HepG2 (cell line): ENCODE data around the gene GSTM1. TPM values are rescaled to one million over a fixed set of nuclear protein-coding genes. Genes with fewer than 3 reads are reported as not detected.
"Not testable (repeated sequence)": the region's sequence is repeated elsewhere in the genome, so short reads cannot be mapped to it uniquely, and the experiment has no call there.

Experiments used
- ATAC-seq: fragments of 200-7000 bp; cut with Tn5 transposase; 3 replicates; pipeline ENCODE4 v1.9.1; 2020; ENCODE audit warnings: mild to moderate bottlenecking, moderate library complexity
- BruUV-seq: library from RNA; stranded (reverse); fragments of 400-500 nt; replicated peaks from 2 replicates; lab custom pipeline; 2021; lab: Mats Ljungman, UMichigan
- CTCF ChIA-PET: fragments of 300-600 bp; formaldehyde crosslinking; extraction: SDS; loops from one replicate; lab custom pipeline; 2021; ENCODE audit warnings: low total read pairs, inconsistent platforms, low intra/inter-chr PET ratio; lab: Yijun Ruan, JAX
- POLR2A ChIA-PET: fragments of 350-600 bp; sonication (Branson Sonifier 250); formaldehyde crosslinking; loops from one replicate; lab custom pipeline; 2020; ENCODE audit warnings: antibody characterized with exemption, inconsistent platforms; lab: Yijun Ruan, JAX
- DNase-seq: peaks from one replicate; pipeline ENCODE4 v3.0.0-alpha.2; 2015; ENCODE audit warnings: low spot score
- FAIRE-seq: peaks from 3 replicates; lab custom pipeline; 2011; peaks lifted over from hg19 to GRCh38; lab: Jason Lieb, UNC
- H2AFZ ChIP-seq: one replicate; pipeline ENCODE4 v1.6.1; 2011; ENCODE audit warnings: low read length, inconsistent platforms
- H3K27ac ChIP-seq: fragments of 300-600 bp; 3 replicates; pipeline ENCODE4 v1.8.0; 2011; ENCODE audit warnings: mixed run types, mild to moderate bottlenecking, mixed read lengths, low read length, inconsistent platforms; ENCODE audit not compliant: insufficient read depth; ENCODE audit errors: extremely low read length
- H3K27me3 ChIP-seq, 2 experiments: fragments of 200-600 bp in 1 of 2; 2 replicates in 1 of 2; 3 replicates in 1 of 2; pipeline versions ENCODE4 v1.6.0 to v1.8.0; 2011; ENCODE audit warnings: low read length in 2 of 2, mild to moderate bottlenecking in 2 of 2, moderate library complexity in 2 of 2, inconsistent platforms in 1 of 2; ENCODE audit not compliant: insufficient read depth in 2 of 2, control insufficient read depth in 1 of 2
- H3K36me3 ChIP-seq, 2 experiments: fragments of 200-600 bp in 1 of 2; replicated peaks in 1 of 2; 2 replicates in 1 of 2; 3 replicates in 1 of 2; pipeline versions ENCODE4 v1.5.1 to v1.8.0; 2011; ENCODE audit warnings: low read length in 2 of 2, inconsistent platforms in 1 of 2; ENCODE audit not compliant: insufficient read depth in 2 of 2, control insufficient read depth in 1 of 2
- H3K4me1 ChIP-seq: 2 replicates; pipeline ENCODE4 v1.5.1; 2012; ENCODE audit warnings: low read length, inconsistent platforms; ENCODE audit not compliant: insufficient read depth
- H3K4me2 ChIP-seq: 2 replicates; pipeline ENCODE4 v1.6.0; 2011; ENCODE audit warnings: low read depth, low read length, inconsistent platforms
- H3K4me3 ChIP-seq, 3 experiments: fragments of 200-600 bp in 1 of 3; sonication (generic), shearing (Covaris generic) in 1 of 3; replicated peaks in 1 of 3; 2 replicates each; pipeline ENCODE4 v1.5.1; 2011 to 2016; ENCODE audit warnings: low read length in 3 of 3, inconsistent platforms in 2 of 3, low read depth in 2 of 3, mild to moderate bottlenecking in 2 of 3, control low read depth in 1 of 3, mixed read lengths in 1 of 3; ENCODE audit not compliant: insufficient read depth in 1 of 3
- H3K79me2 ChIP-seq: one replicate; pipeline ENCODE4 v1.6.1; 2011; ENCODE audit warnings: low read length, inconsistent platforms; ENCODE audit not compliant: insufficient read depth
- H3K9ac ChIP-seq: 2 replicates; pipeline ENCODE4 v1.6.0; 2011; ENCODE audit warnings: mild to moderate bottlenecking, low read depth, low read length, inconsistent platforms; ENCODE audit not compliant: insufficient read depth
- H3K9me3 ChIP-seq: 2 replicates; pipeline ENCODE4 v1.5.1; 2012; ENCODE audit warnings: mild to moderate bottlenecking, low read length
- H4K20me1 ChIP-seq: 2 replicates; pipeline ENCODE4 v1.6.0; 2011; ENCODE audit warnings: inconsistent platforms, mild to moderate bottlenecking, low read length, moderate library complexity; ENCODE audit not compliant: insufficient read depth
- ARNTL ChIP-seq: sonication (generic); formaldehyde crosslinking; IDR thresholded peaks from 2 replicates; pipeline ENCODE4 v1.4.0; 2020; ENCODE audit warnings: mild to moderate bottlenecking, missing genetic modification reagents
- IKZF5 ChIP-seq: IDR thresholded peaks from 2 replicates; pipeline ENCODE4 v1.6.1; 2018; ENCODE audit warnings: missing genetic modification reagents, mild to moderate bottlenecking, missing compliant biosample characterization
- RAD21 ChIP-seq: fragments of 450-650 bp; formaldehyde crosslinking; IDR thresholded peaks from 2 replicates; pipeline ENCODE4 v1.5.0; 2020; ENCODE audit warnings: mild to moderate bottlenecking
- SKI ChIP-seq: fragments of 450-650 bp; IDR thresholded peaks from one replicate; pipeline ENCODE4 v1.6.1; 2018; ENCODE audit warnings: mild to moderate bottlenecking; ENCODE audit not compliant: partially characterized antibody
- SRSF4 ChIP-seq: fragments of 200-400 bp; formaldehyde crosslinking; IDR thresholded peaks from one replicate; pipeline ENCODE4 v1.6.1; 2018; ENCODE audit warnings: mild to moderate bottlenecking, low read depth, low read length, moderate library complexity; ENCODE audit not compliant: poor library complexity, severe bottlenecking
- TAF1 ChIP-seq: sonication (generic); formaldehyde crosslinking; IDR thresholded peaks from 2 replicates; pipeline ENCODE4 v1.4.0; 2020; ENCODE audit warnings: missing genetic modification reagents
- ZFP82 ChIP-seq: sonication (generic); formaldehyde crosslinking; IDR thresholded peaks from 2 replicates; pipeline ENCODE4 v1.5.1; 2020; ENCODE audit warnings: mild to moderate bottlenecking, missing genetic modification reagents, borderline replicate concordance
- ZNF468 ChIP-seq: sonication (generic); formaldehyde crosslinking; IDR thresholded peaks from 2 replicates; pipeline ENCODE4 v1.8.0; 2022; ENCODE audit warnings: mild to moderate bottlenecking, moderate library complexity, missing genetic modification reagents
- ZNF615 ChIP-seq: sonication (generic); formaldehyde crosslinking; IDR thresholded peaks from 2 replicates; pipeline ENCODE4 v1.5.0; 2020; ENCODE audit warnings: mild to moderate bottlenecking, missing genetic modification reagents, borderline replicate concordance
- WGBS: methylation state at CpG from one replicate; pipeline ENCODE4 v1.1.6; 2017; ENCODE audit warnings: low lambda C conversion rate; 5-methylcytosine and 5-hydroxymethylcytosine counted together
- in situ Hi-C: cut with HindIII; loops from 2 replicates; pipeline ENCODE4 v1.10.0; 2017; ENCODE audit warnings: low pct_unique_long_range_greater_than_20kb; ENCODE audit not compliant: extremely low pct_ligation_motif_present
- intact Hi-C: fragments of 100-400 bp; cut with micrococcal nuclease; formaldehyde crosslinking; loops from one replicate; pipeline ENCODE4 v1.10.0; 2022; ENCODE audit not compliant: unreplicated experiment
- polyA plus RNA-seq, 8 experiments: library from polyadenylated mRNA; depleted of rRNA in 3 of 8; stranded (reverse) in 7 of 8; unstranded in 1 of 8; fragments of >200 nt; fragmentation: Illumina TruSeq in 4 of 8; extraction: Trizol in 4 of 8; gene quantifications; 2 replicates each; pipeline versions ENCODE4 v1.2.1 to v1.2.3, GENCODE V29; 2011 to 2016; ENCODE audit warnings: low read depth in 4 of 8, missing spikeins in 1 of 8, mixed read lengths in 1 of 8; ENCODE audit not compliant: insufficient read depth in 1 of 8
- total RNA-seq, 5 experiments: library from RNA; depleted of rRNA; stranded (reverse); fragments of >200 nt; fragmentation: Illumina TruSeq; extraction: Trizol; gene quantifications; 2 replicates each; pipeline ENCODE4 v1.2.3, GENCODE V29; 2016; ENCODE audit warnings: low read depth in 1 of 5
- TF ChIP-seq, protein P1 (sequence below): sonication (generic); formaldehyde crosslinking; IDR thresholded peaks from 2 replicates; pipeline ENCODE4 v1.4.0; 2020; ENCODE audit warnings: low read depth, missing genetic modification reagents
- TF ChIP-seq, protein P2 (sequence below): fragments of 450-650 bp; IDR thresholded peaks from 2 replicates; pipeline ENCODE4 v1.6.1; 2017; ENCODE audit warnings: mild to moderate bottlenecking

Gene GSTM1
- total and polyA plus RNA-seq, 2 of the 13 experiments (the other 11 are each of a cell fraction or from before 2014, with no cell fraction given), result 0.42 TPM; not detected in 1

DNA sequence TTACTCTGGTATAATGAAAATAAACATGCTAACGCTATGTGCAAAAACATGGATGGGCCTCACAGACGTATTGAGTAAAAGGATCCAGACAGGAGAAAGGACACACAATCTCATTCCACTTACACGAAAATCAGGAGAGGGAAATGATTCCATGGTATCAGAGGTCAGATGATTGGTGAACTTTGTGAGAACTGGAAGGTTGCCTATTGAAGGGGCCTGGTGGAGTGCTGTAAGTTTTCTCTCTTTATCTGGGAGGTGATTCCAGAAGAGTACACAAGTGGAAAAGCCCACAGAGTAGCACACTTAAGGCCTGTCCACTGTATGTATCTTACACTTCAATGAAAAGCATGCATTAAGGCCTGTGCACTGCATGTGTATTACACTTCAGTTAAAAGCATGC lies 10.2 kb upstream of the GSTM1 start:
- POLR2A ChIA-PET, result no interaction called here
- no peaks in the 10 kb centered on the region for H4K20me1 ChIP-seq
- no peak overlapping the region for H3K9ac ChIP-seq
- BruUV-seq, result no TSS peak
- H2AFZ ChIP-seq, result no peak overlapping the region
- intact Hi-C loops, result no loop called here
- no peaks in the 10 kb centered on the region for H3K4me1 ChIP-seq
- H3K36me3 ChIP-seq, result no peaks in the 10 kb centered on the region
- no peak overlapping the region for H3K4me3 ChIP-seq
- no peak for FAIRE-seq
- no peak overlapping the region for H3K27ac ChIP-seq
- CTCF ChIA-PET, result no interaction called here
- in situ Hi-C loops, result no loop called here
- H3K9me3 ChIP-seq, result no peaks in the 10 kb centered on the region
- H3K79me2 ChIP-seq, result no peaks in the 10 kb centered on the region
- 61% methylated on average over 3 of the region's 3 CpGs for WGBS
- H3K27me3 ChIP-seq, result no peaks in the 10 kb centered on the region; a peak in 1 of 5 replicates
- TF ChIP-seq IKZF5 (CRISPR knock-in tag), result no peak
- no peak for TF ChIP-seq ARNTL (CRISPR knock-in tag)
- TF ChIP-seq, protein P1, sequence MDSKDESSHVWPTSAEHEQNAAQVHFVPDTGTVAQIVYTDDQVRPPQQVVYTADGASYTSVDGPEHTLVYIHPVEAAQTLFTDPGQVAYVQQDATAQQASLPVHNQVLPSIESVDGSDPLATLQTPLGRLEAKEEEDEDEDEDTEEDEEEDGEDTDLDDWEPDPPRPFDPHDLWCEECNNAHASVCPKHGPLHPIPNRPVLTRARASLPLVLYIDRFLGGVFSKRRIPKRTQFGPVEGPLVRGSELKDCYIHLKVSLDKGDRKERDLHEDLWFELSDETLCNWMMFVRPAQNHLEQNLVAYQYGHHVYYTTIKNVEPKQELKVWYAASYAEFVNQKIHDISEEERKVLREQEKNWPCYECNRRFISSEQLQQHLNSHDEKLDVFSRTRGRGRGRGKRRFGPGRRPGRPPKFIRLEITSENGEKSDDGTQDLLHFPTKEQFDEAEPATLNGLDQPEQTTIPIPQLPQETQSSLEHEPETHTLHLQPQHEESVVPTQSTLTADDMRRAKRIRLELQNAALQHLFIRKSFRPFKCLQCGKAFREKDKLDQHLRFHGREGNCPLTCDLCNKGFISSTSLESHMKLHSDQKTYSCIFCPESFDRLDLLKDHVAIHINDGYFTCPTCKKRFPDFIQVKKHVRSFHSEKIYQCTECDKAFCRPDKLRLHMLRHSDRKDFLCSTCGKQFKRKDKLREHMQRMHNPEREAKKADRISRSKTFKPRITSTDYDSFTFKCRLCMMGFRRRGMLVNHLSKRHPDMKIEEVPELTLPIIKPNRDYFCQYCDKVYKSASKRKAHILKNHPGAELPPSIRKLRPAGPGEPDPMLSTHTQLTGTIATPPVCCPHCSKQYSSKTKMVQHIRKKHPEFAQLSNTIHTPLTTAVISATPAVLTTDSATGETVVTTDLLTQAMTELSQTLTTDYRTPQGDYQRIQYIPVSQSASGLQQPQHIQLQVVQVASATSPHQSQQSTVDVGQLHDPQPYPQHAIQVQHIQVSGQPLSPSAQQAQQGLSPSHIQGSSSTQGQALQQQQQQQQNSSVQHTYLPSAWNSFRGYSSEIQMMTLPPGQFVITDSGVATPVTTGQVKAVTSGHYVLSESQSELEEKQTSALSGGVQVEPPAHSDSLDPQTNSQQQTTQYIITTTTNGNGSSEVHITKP (CRISPR knock-in tag), result no peak
- TF ChIP-seq ZNF468, result no peak
- no peak for TF ChIP-seq SKI
- TF ChIP-seq, protein P2, sequence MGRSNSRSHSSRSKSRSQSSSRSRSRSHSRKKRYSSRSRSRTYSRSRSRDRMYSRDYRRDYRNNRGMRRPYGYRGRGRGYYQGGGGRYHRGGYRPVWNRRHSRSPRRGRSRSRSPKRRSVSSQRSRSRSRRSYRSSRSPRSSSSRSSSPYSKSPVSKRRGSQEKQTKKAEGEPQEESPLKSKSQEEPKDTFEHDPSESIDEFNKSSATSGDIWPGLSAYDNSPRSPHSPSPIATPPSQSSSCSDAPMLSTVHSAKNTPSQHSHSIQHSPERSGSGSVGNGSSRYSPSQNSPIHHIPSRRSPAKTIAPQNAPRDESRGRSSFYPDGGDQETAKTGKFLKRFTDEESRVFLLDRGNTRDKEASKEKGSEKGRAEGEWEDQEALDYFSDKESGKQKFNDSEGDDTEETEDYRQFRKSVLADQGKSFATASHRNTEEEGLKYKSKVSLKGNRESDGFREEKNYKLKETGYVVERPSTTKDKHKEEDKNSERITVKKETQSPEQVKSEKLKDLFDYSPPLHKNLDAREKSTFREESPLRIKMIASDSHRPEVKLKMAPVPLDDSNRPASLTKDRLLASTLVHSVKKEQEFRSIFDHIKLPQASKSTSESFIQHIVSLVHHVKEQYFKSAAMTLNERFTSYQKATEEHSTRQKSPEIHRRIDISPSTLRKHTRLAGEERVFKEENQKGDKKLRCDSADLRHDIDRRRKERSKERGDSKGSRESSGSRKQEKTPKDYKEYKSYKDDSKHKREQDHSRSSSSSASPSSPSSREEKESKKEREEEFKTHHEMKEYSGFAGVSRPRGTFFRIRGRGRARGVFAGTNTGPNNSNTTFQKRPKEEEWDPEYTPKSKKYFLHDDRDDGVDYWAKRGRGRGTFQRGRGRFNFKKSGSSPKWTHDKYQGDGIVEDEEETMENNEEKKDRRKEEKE, result no peak
- TF ChIP-seq ZNF615 (CRISPR knock-in tag), result no peak
- no peak for TF ChIP-seq SRSF4
- TF ChIP-seq TAF1 (CRISPR knock-in tag), result no peak
- no peak for TF ChIP-seq ZFP82 (CRISPR knock-in tag)
- no peak for TF ChIP-seq RAD21
- DNase-seq, result no peak
- no peak for ATAC-seq
- H3K4me2 ChIP-seq, result no peak overlapping the region

GRCh38 chr1:109678637-109679036 lies 9.0 kb upstream of the GSTM1 start:
- H3K79me2 ChIP-seq, H3K36me3 ChIP-seq, H3K27me3 ChIP-seq, H3K4me2 ChIP-seq, H3K9ac ChIP-seq, H3K9me3 ChIP-seq, intact Hi-C loops, in situ Hi-C loops, H3K27ac ChIP-seq, H3K4me3 ChIP-seq, H2AFZ ChIP-seq, H3K4me1 ChIP-seq, CTCF ChIA-PET, POLR2A ChIA-PET, H4K20me1 ChIP-seq, ATAC-seq, BruUV-seq, DNase-seq, FAIRE-seq: not testable (repeated sequence)
- WGBS, result 45% methylated on average over 2 of the region's 2 CpGs
